Posterior cingulate gyrus (tissue), 11 donors: ENCODE measurements around the gene LMTK3.
A peak's percentile ranks its signal among the peaks of the same experiment; 100 is the strongest.

ENCODE experiments used
- DNase-seq, 10 donors: peaks; one replicate each; pipeline versions ENCODE4 v3.0.0 to v3.0.0-alpha.2; 2020 to 2021; ENCODE audit warnings: mixed read lengths in 3 of 10
- intact Hi-C: fragments of 100-400 bp; cut with DNase I; formaldehyde crosslinking; loops from one replicate; pipeline ENCODE4 v1.15.1; 2023

Gene LMTK3

DNA sequence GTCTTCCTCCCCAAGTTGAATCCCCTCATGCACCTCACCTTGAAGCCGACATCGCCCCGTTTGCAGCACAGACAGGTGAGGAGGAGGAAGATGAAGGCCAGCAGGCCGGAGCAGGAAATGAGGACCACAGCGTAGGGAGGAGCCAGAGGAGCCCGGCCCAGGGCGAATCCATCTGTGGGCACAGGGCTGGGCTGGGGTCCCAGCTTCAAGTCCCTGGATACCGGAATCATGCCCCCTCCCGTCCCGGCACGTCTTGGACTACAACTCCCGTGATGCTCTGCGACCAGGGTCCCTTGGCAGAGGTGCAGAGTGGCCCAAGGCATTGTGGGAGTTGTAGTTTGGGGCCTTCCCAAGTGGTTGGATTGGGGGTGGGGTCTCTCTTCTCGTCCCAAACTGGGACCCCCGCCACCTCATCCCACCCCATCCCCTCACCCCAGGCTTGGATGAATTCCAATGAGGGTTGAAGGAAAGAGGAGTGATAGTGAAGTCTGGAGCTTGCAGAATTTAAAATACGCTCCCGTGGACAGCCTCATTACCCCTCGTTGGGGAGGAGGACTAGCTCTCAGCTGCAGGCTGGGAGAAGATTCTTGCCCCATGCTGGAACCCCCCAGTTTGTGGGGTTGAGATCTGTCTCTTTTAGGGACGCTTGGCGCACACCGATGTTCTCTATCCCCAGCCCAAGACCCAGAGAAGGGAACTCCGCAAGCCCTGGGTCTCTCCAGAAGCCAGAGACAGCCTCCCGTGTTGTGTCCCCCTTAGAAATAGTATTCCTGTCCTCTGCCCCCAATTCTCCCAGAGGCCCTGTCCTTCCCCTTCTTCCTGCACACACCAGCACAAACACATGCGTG is 990 bp downstream of the LMTK3 start:
- DNase-seq: peak; percentile 78 to 98 (median 88)

GRCh38 chr19:48509467-48510194 is 2.0 kb downstream of the LMTK3 start:
- peak in 4 of 10 donors; percentile 32 to 77 (median 58) for DNase-seq
- intact Hi-C loops: loop anchor here (10.0 kb wide), 1 partner anchor 75 kb away; no protein-coding TSS in a partner anchor

More for the DNA sequence above, 990 bp downstream of the LMTK3 start:
- intact Hi-C loops: loop anchor here (10.0 kb wide), 1 partner anchor 74 kb away; no protein-coding TSS in a partner anchor

DNA sequence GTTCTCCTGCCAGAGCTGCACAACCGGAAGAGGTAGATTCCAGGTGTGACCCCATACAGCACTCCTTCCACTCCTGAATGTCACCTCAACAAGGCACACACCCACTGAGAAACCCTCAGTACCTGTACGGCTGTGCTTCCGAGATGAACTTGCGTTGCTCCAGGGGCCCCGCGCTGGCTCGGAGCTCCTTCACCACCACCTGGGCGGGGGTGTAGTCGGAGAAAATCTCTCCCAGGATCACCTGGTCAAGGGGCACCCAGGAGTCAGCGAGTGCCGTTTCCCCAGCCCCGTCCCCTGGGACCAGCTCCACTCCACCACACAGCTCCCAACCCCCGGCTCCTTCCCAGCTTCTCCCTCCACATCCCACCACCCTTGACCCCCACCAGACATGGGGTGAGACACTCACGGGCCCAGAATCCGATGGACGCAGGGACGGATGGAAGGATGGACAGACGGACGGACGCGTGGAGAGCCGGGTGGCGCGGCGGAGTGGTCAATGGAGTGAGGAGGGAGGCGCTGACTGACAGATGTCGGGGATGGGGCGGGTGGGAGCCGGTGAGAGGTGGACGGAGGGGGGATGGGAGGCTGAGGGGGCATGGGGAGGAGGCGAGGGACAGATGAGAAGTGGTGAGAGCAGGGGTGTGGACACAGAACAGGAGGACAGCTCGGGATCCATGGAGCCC is 2.8 kb downstream of the LMTK3 start:
- intact Hi-C loops: no loop called here
- peak in 1 of 10 donors; percentile 26 for DNase-seq

DNA sequence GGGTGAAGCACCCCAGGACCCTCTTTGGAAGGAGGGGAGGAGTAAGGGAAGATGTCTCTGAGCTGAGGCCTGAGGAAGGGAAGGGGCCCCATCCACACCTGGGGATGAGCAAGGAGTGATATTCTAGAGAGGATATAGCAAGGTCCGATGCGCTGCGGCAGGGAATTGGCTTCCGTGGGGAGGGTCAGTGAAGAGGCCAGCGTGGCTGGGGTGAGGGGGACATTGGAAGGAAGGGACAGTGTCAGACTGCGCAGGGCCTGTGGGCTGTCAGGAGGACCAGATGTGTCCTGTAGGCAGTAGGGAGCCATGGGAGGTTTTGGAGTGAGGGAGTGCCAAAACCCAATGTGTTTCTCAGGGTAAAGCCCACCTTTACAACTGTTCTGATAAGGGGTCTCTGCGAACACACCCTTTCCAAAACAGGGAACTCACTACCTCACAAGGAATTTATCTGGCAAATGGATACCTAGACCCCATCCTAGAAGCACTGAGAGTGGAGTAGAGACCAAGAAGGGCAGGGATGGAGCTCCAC is 3.7 kb downstream of the LMTK3 start:
- intact Hi-C loops: no loop called here

DNA sequence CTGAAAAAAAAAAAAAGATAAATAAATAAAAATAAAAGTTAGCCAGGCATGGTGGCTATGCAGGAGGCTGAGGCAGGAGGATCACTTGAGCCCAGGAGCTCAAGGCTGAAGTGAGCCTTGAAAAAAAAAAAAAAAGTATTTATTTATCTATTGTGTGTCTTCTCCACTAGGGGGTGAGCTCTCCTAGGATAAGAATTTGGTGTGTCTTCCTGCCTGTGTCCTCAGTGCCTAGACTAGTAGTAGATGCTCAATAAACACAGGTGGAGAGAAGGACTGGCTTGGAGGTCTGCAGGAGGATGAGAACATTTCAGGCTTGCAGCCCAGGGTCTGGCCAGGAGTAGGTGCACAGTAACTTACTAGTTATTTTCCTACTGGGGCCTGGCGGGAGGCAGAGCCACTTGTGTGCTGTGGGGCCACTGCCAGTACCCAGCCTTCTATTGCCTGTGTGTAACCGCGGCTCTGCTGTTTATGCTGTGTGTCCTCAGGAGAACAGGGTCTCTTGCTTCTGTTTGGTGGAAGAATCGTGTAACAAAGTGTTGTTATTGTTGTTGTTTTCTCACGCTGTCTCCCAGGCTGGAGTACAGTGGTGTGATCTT is 5.4 kb downstream of the LMTK3 start:
- peak in 1 of 10 donors; percentile 1 for DNase-seq
- intact Hi-C loops: no loop called here

More for the DNA sequence above, 3.7 kb downstream of the LMTK3 start:
- DNase-seq: peak in 1 of 10 donors; percentile 50

- intact Hi-C loops: no loop called here
- peak in 1 of 10 donors; percentile 75 for DNase-seq
Observed at GRCh38 chr19:48502350-48503018, 9.2 kb downstream of the LMTK3 start.

DNA sequence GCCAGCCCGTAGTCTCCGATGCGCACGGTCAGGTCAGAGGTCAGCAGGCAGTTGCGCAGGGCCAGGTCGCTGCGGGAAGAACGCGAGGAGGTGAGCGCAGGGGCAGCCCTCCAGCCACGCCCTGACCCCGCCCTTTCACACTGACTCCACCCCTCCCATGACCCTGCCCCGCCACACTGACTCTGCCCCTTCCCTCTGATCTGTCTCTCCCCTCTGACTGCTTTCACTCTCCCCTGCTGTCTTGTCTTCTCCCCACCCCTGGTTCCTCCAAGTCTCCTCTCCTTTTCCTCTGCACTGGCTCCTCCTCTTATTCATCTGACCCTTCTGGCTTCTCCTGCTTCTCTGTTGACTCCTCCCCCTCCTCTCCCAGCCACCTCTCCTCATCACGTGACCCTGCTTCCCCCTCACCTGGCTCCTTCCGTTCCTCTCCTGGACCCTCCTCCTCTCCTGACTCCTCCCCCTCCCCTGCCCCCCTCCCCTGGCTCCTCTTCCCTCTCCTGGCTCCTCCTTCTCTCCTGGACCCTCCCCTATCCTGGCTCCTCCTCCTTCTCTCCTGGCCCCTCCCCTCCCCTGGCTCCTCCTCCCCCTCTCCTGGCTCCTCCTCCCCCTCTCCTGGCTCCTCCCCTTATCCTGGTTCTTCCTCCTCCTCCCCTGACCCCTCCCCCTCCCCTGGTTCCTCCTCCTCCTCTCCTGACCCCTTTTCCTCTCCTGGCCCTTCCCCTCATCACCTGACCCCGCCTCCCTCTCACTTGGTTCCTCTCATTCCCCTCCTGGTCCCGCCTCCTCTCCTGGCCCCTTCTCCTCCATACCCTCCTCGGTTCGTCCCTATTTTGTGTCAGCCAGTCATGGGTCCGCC is 9.9 kb downstream of the LMTK3 start:
- DNase-seq: no peak
- intact Hi-C loops: no loop called here

DNA sequence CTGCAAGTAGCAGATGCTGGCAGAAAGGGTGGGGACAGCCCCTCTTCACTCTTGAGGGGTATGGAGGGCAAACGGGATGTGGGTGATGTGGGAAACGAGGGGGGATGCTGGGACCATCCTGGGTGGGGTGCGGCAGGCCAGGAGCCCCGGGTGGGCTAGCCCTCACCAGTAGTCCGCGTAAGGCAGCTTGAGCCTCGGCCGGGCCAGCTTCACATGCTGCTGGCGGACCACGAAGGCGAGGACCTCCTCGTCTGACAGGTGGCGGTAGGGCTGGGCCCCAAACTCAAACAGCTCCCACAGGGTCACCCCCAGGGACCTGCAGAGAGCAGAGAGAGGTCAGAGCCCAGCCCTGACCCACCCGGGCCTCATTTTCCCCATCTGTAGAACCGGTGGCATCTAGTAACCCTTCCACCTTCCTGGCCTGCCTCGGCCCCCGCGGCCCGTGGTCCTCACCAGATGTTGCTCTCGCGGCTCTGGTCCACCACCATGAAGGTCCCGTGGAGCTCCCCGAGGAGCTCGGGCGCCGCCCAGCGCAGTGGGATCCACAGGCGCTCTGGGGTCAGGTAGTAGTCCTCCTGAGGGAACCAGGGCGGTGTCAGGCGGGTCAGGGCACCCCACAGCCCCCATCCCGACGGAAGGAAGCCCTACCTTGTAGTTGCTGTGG is 10.7 kb downstream of the LMTK3 start:
- intact Hi-C loops: no loop called here
- DNase-seq: no peak

DNA sequence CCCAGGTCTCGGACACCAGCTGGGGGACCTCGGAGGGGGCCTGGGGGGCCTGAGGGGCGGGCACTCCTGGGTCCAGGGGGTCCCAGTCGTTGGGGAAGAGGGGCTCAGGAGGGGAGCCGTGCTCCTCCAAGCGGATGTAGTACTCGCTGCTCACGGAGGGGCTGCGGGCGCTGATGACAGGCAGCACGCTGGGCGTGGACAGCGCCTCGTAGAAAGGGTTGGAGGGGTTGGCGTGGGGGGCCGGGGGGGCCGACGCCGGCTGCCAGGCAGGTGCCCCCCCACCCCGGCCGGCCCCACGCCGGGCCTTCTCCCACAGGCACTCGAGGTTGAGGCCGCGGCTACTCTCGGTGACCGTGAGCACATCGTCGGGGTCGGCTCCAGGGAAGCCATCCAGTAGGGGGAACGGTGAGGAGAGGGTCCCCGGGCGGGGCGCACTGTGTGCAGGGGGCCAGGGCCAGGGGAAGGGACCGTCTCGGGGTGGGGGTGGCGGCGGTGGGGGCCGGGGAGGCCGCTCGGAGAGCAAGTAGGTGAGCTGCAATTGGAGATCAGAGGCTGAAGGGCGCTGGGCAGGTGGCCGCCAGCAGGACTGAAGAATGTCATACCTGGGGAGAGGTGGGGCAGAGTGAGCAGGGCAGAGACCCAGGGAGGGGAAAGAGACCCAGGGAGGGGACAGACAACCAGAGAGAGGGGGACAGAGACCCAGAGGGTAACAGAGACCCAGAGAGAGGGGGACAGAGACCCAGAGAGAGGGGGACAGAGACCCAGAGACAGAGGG is 12.1 kb downstream of the LMTK3 start:
- DNase-seq: no peak
- intact Hi-C loops: no loop called here

DNA sequence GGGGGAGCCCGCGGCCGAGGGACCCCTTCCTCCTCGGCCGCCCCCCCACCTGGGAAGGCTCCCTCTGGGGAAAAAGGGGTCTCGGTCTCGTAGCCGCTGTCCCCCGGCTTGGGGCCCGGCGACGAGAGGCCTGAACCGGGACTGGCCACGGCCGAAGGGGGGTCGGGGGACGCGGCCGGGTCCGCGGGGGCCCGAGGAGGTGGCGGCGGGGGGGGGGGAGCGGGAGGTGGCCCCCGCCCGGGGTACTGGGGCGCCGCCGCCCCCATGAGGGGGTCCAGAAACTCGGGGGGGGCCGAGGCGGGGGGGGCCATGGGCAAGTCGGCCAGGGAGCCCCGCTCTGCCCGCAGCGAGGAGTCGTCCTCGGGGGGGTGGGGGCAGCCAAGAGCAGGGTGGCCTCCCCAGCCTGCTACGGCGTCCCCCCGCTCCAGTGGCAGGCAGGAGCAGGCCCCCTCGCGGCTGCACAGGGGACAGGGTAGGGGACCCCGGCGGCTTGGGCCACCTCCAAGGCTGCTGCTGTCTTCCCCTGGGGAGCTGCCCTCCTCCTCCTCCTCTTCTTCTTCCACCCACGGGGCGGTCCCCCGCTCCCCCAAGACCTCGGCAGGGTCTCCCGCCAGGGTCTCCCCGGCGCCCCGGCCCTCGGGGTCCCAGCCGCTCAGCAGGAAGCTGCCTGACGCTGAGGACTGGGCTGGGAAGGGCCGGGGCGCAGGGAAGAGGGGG is 12.9 kb downstream of the LMTK3 start:
- intact Hi-C loops: no loop called here
- no peak for DNase-seq

DNA sequence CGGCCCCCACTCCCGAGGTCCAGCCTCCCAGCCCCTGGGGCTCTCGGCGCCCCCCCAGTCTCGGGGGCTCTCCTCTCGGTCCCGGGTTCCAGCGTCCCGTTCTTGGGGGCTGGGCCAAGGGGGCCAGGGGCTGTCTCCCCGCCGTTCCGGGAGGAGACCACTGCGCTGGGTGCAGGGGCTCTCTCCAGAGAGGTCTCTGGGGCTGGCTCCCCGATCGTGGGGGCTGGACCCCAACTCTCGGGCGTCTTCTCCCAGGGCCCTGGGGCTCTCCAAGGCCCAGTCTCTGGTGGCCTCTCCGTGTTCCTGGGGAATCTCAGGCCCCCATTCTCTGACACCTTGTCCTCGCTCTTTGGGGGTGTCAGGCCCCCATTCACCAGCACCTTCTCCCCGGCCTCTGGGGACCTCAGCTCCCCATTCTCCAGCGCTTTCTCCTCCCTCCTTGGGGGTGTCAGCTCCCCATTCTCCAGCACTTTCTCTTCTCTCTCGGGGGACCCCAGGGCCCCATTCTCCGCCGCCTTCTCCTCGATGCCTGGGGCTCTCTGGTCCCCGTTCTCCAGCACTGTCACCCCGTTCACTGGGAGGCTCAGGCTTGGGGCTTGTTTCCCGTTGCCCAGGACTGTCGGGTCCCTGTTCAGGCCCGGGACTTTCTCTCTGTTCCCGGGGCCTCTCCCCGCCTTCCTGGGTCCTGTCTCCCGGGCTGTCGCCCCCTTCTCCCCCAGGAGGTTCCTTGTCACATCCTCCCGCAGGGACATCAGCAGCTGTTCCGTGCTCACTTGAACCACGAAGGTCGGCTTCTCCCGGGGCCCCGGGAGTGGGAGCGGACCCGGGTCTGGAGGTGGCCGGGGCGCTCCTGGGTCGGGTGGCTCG is 13.7 kb downstream of the LMTK3 start:
- intact Hi-C loops: no loop called here
- no peak for DNase-seq

GRCh38 chr19:48496959-48497727 is 14.5 kb downstream of the LMTK3 start:
- DNase-seq: no peak
- intact Hi-C loops: no loop called here

- intact Hi-C loops: no loop called here
- no peak for DNase-seq
Observed at GRCh38 chr19:48495396-48495795, 16.2 kb downstream of the LMTK3 start.

- intact Hi-C loops: no loop called here
- DNase-seq: no peak
Observed at GRCh38 chr19:48493718-48494401, 17.8 kb downstream of the LMTK3 start.
